Epithelial cell of esophagus (primary cell): Measurements from ENCODE around the gene CUBN.
A peak's percentile ranks its signal among the peaks of the same experiment; 100 is the strongest.

Experiments used
- DNase-seq: peaks from one replicate; pipeline ENCODE4 v3.0.0; 2010; ENCODE audit warnings: low read depth
- H3K4me3 ChIP-seq: 2 replicates; pipeline ENCODE4 v1.5.1; 2011; ENCODE audit warnings: mild to moderate bottlenecking, low read length, control low read depth
- CTCF ChIP-seq: IDR thresholded peaks from 2 replicates; pipeline ENCODE4 v1.5.1; 2011; ENCODE audit warnings: low read depth, mild to moderate bottlenecking, low read length, control low read depth, inconsistent platforms; ENCODE audit not compliant: insufficient read depth; ENCODE audit errors: missing control alignments

The CUBN gene

GRCh38 chr10:16887565-16887964, 242.0 kb downstream of the CUBN start:
- peak; percentile 2 for DNase-seq
- H3K4me3 ChIP-seq, result no peak overlapping the region
- TF ChIP-seq CTCF, result no peak

- no peak overlapping the region for H3K4me3 ChIP-seq
- no peak for DNase-seq
- TF ChIP-seq CTCF, result no peak
Observed at GRCh38 chr10:16886031-16886430, 243.6 kb downstream of the CUBN start.

- no peak for DNase-seq
- no peak for TF ChIP-seq CTCF
- H3K4me3 ChIP-seq, result no peak overlapping the region
Observed at GRCh38 chr10:16884497-16884896, 245.1 kb downstream of the CUBN start.

GRCh38 chr10:16883084-16883483, 246.5 kb downstream of the CUBN start:
- H3K4me3 ChIP-seq, result no peak overlapping the region
- no peak for DNase-seq
- TF ChIP-seq CTCF, result no peak

GRCh38 chr10:16870331-16870730, 259.3 kb downstream of the CUBN start:
- no peak overlapping the region for H3K4me3 ChIP-seq
- TF ChIP-seq CTCF, result no peak
- no peak for DNase-seq

GRCh38 chr10:16867990-16868389, 261.6 kb downstream of the CUBN start:
- no peak overlapping the region for H3K4me3 ChIP-seq
- TF ChIP-seq CTCF, result no peak
- DNase-seq, result no peak

GRCh38 chr10:16867556-16867955, 262.1 kb downstream of the CUBN start:
- DNase-seq, result peak; percentile 17
- no peak overlapping the region for H3K4me3 ChIP-seq
- TF ChIP-seq CTCF, result no peak
